IMR-90 (cell line): Measurements from ENCODE around the gene ELAVL1. TPM values are rescaled to one million over a fixed set of nuclear protein-coding genes. Genes with fewer than 3 reads are reported as not detected.
A peak's percentile ranks its signal among the peaks of the same experiment; 100 is the strongest.

ENCODE experiments used
- ATAC-seq: fragments of 200-7000 bp; cut with Tn5 transposase; 2 replicates; pipeline ENCODE4 v1.9.1; 2020; ENCODE audit warnings: low read depth, mild to moderate bottlenecking, moderate library complexity
- BruUV-seq: library from RNA; stranded (reverse); fragments of 400-500 nt; replicated peaks from 2 replicates; lab custom pipeline; 2021; lab: Mats Ljungman, UMichigan
- CTCF ChIA-PET: fragments of 300-600 bp; formaldehyde crosslinking; extraction: SDS; loops from one replicate; lab custom pipeline; 2021; ENCODE audit warnings: antibody characterized with exemption; lab: Yijun Ruan, JAX
- POLR2A ChIA-PET: fragments of 300-600 bp; sonication (Branson Sonifier 250); formaldehyde crosslinking; loops from one replicate; lab custom pipeline; 2022; ENCODE audit warnings: antibody characterized with exemption; ENCODE audit not compliant: unreplicated experiment; lab: Charles Lee
- DNase-seq: peaks from one replicate; pipeline ENCODE4 v3.0.0; 2013
- H2AFZ ChIP-seq: replicated peaks from 2 replicates; pipeline ENCODE3; 2013; ENCODE audit warnings: low read length, mild to moderate bottlenecking; ENCODE audit not compliant: poor library complexity
- H2AK5ac ChIP-seq: 2 replicates; pipeline ENCODE4 v1.6.1; 2013; ENCODE audit warnings: low read depth, low read length, inconsistent platforms
- H2AK9ac ChIP-seq: replicated peaks from 2 replicates; pipeline ENCODE3; 2013; ENCODE audit warnings: mild to moderate bottlenecking, low read depth, low read length, moderate library complexity; ENCODE audit not compliant: poor library complexity
- H2BK120ac ChIP-seq: 2 replicates; pipeline ENCODE4 v1.6.1; 2013; ENCODE audit warnings: low read depth, low read length, inconsistent platforms
- H2BK15ac ChIP-seq: 3 replicates; pipeline ENCODE4 v1.6.1; 2013; ENCODE audit warnings: low read depth, low read length, inconsistent platforms
- H2BK20ac ChIP-seq: 2 replicates; pipeline ENCODE4 v1.6.1; 2013; ENCODE audit warnings: low read depth, mild to moderate bottlenecking, inconsistent platforms, low read length, moderate library complexity
- H2BK5ac ChIP-seq: 2 replicates; pipeline ENCODE4 v1.6.1; 2013; ENCODE audit warnings: mild to moderate bottlenecking, low read depth, low read length, inconsistent platforms; ENCODE audit not compliant: poor library complexity, severe bottlenecking
- H3K14ac ChIP-seq: replicated peaks from 2 replicates; pipeline ENCODE4 v1.6.1; 2013; ENCODE audit warnings: low read depth, low read length, inconsistent platforms
- H3K18ac ChIP-seq: 2 replicates; pipeline ENCODE4 v1.6.1; 2013; ENCODE audit warnings: low read depth, low read length, control low read depth
- H3K23ac ChIP-seq: 2 replicates; pipeline ENCODE4 v1.6.1; 2013; ENCODE audit warnings: low read depth, low read length, inconsistent platforms
- H3K27ac ChIP-seq: 2 replicates; pipeline ENCODE4 v1.5.1; 2013; ENCODE audit warnings: mild to moderate bottlenecking, control low read depth, low read length; ENCODE audit not compliant: insufficient read depth
- H3K27me3 ChIP-seq: 2 replicates; pipeline ENCODE4 v1.6.1; 2013; ENCODE audit warnings: low read length; ENCODE audit not compliant: control insufficient read depth, insufficient read depth
- H3K36me3 ChIP-seq: 2 replicates; pipeline ENCODE4 v1.6.1; 2013; ENCODE audit warnings: low read length, mixed read lengths; ENCODE audit not compliant: control insufficient read depth, insufficient read depth
- H3K4ac ChIP-seq: 2 replicates; pipeline ENCODE4 v1.6.1; 2013; ENCODE audit warnings: low read depth, low read length, inconsistent platforms
- H3K4me1 ChIP-seq: 2 replicates; pipeline ENCODE4 v1.6.1; 2013; ENCODE audit warnings: low read length, mixed read lengths; ENCODE audit not compliant: control insufficient read depth, insufficient read depth
- H3K4me2 ChIP-seq: 2 replicates; pipeline ENCODE4 v1.6.1; 2013; ENCODE audit warnings: low read depth, mild to moderate bottlenecking, control low read depth, low read length, moderate library complexity
- H3K4me3 ChIP-seq: 2 replicates; pipeline ENCODE4 v1.5.1; 2013; ENCODE audit warnings: low read depth, mild to moderate bottlenecking, control low read depth, low read length, moderate library complexity; ENCODE audit not compliant: insufficient read depth
- H3K56ac ChIP-seq: 2 replicates; pipeline ENCODE4 v1.6.1; 2013; ENCODE audit warnings: low read length, inconsistent platforms; ENCODE audit not compliant: insufficient read depth; ENCODE audit errors: extremely low read depth
- H3K79me1 ChIP-seq, 2 experiments: 2 replicates each; pipeline ENCODE4 v1.6.1; 2013; ENCODE audit warnings: low read length in 2 of 2, inconsistent platforms in 1 of 2, low read depth in 1 of 2
- H3K9ac ChIP-seq: 2 replicates; pipeline ENCODE4 v1.6.1; 2013; ENCODE audit warnings: low read depth, low read length, control low read depth
- H3K9me1 ChIP-seq: 2 replicates; pipeline ENCODE4 v1.6.1; 2013; ENCODE audit warnings: low read length, inconsistent platforms; ENCODE audit not compliant: insufficient read depth
- H3K9me3 ChIP-seq: 2 replicates; pipeline ENCODE4 v1.6.1; 2013; ENCODE audit warnings: low read length; ENCODE audit not compliant: control insufficient read depth, insufficient read depth
- H4K20me1 ChIP-seq: 2 replicates; pipeline ENCODE4 v1.6.1; 2013; ENCODE audit warnings: low read length, inconsistent platforms; ENCODE audit not compliant: insufficient read depth
- H4K5ac ChIP-seq: 2 replicates; pipeline ENCODE4 v1.6.1; 2013; ENCODE audit warnings: mild to moderate bottlenecking, low read depth, low read length, control low read depth
- H4K8ac ChIP-seq, 2 experiments: 2 replicates each; pipeline ENCODE4 v1.6.1; 2013; ENCODE audit warnings: low read depth in 2 of 2, low read length in 2 of 2, control low read depth in 1 of 2, inconsistent platforms in 1 of 2
- H4K91ac ChIP-seq: 2 replicates; pipeline ENCODE4 v1.6.1; 2013; ENCODE audit warnings: low read depth, low read length, inconsistent platforms; ENCODE audit not compliant: insufficient read depth
- BHLHE40 ChIP-seq: fragments of 150-350 bp; IDR thresholded peaks from 2 replicates; pipeline ENCODE4 v1.6.1; 2016; ENCODE audit warnings: mild to moderate bottlenecking, low read depth, low read length
- CHD1 ChIP-seq: IDR thresholded peaks from 2 replicates; pipeline ENCODE4 v1.6.1; 2012; ENCODE audit warnings: low read depth, low read length, improper control_type of control experiment
- CTCF ChIP-seq: conservative IDR thresholded peaks from 2 replicates; pipeline ENCODE4 v1.5.1; 2012; ENCODE audit warnings: mild to moderate bottlenecking, low read depth, low read length, improper control_type of control experiment
- ELK1 ChIP-seq: fragments of 150-350 bp; IDR thresholded peaks from 2 replicates; pipeline ENCODE4 v1.6.1; 2016; ENCODE audit warnings: low read depth, mild to moderate bottlenecking, low read length, moderate library complexity, borderline replicate concordance
- MAFK ChIP-seq: IDR thresholded peaks from 2 replicates; pipeline ENCODE4 v1.6.1; 2012; ENCODE audit warnings: low read depth, low read length, improper control_type of control experiment
- MAZ ChIP-seq: IDR thresholded peaks from 2 replicates; pipeline ENCODE4 v1.6.1; 2012; ENCODE audit warnings: low read depth, mild to moderate bottlenecking, low read length, improper control_type of control experiment, moderate library complexity, borderline replicate concordance
- RFX5 ChIP-seq: IDR thresholded peaks from 2 replicates; pipeline ENCODE4 v1.8.0; 2012; ENCODE audit warnings: low read depth, mild to moderate bottlenecking, low read length, moderate library complexity
- SMC3 ChIP-seq: fragments of 150-350 bp; IDR thresholded peaks from 2 replicates; pipeline ENCODE4 v1.6.1; 2016; ENCODE audit warnings: low read depth, mild to moderate bottlenecking, antibody characterized with exemption, low read length, moderate library complexity
- WGBS, 2 experiments: methylation state at CpG; one replicate each; pipeline versions ENCODE4 v1.1.5 to v1.1.7; 2013; ENCODE audit warnings: missing lambda C conversion rate in 2 of 2; ENCODE audit not compliant: insufficient read length in 1 of 2; ENCODE audit errors: extremely low coverage in 2 of 2; 5-methylcytosine and 5-hydroxymethylcytosine counted together
- dilution Hi-C: fragments of 300-500 bp; cut with HindIII; formaldehyde crosslinking; loops from one replicate; pipeline ENCODE4 v1.14.3; 2018; ENCODE audit warnings: low sequenced_read_pairs; ENCODE audit not compliant: unreplicated experiment
- in situ Hi-C: fragments of 300-500 bp; cut with MboI; formaldehyde crosslinking; loops from 3 replicates; pipeline ENCODE4 v1.14.3; 2019; ENCODE audit warnings: low sequenced_read_pairs, inconsistent platforms, mixed read lengths
- intact Hi-C: fragments of 100-400 bp; cut with micrococcal nuclease; formaldehyde crosslinking; loops from 2 replicates; pipeline ENCODE4 v1.10.0; 2022
- polyA plus RNA-seq, 3 experiments: library from polyadenylated mRNA; depleted of rRNA; stranded (reverse); fragments of >200 nt; gene quantifications; 2 replicates each; pipeline ENCODE4 v1.2.3, GENCODE V29; 2012; ENCODE audit warnings: low replicate concordance in 1 of 3
- total RNA-seq: library from RNA; depleted of rRNA; stranded (reverse); fragments of >200 nt; gene quantifications from 2 replicates; pipeline ENCODE4 v1.2.3, GENCODE V29; 2012

ELAVL1 gene
- total and polyA plus RNA-seq, 2 of the 4 experiments (the other 2 are of a cell fraction), result 55.6 to 59.0 TPM

- H3K4me1 ChIP-seq, result no peaks in the 10 kb centered on the region
- H3K23ac ChIP-seq, result no peak overlapping the region
- H3K79me1 ChIP-seq, result peaks cover 3 to 7% of the 10 kb centered on the region in 2 experiments; a peak in 2 of 4 replicates
- in situ Hi-C loops (no loop called here), dilution Hi-C loops (no loop called here), intact Hi-C loops (no loop called here)
- no peak overlapping the region for H2BK20ac ChIP-seq
- H2BK5ac ChIP-seq, result no peak overlapping the region
- no peaks in the 10 kb centered on the region for H3K9me3 ChIP-seq
- DNase-seq (no peak), ATAC-seq (no peak)
- H2AK5ac ChIP-seq, result no peak overlapping the region
- H2AK9ac ChIP-seq, result no peak overlapping the region
- H3K14ac ChIP-seq, result no peak overlapping the region
- H3K4me3 ChIP-seq, result no peak overlapping the region
- H3K18ac ChIP-seq, result no peak overlapping the region
- no peak overlapping the region for H3K4ac ChIP-seq
- H3K27ac ChIP-seq, result no peak overlapping the region
- peaks cover 7% of the 10 kb centered on the region; the same call in 1 of the 2 replicates for H4K20me1 ChIP-seq
- no peak overlapping the region for H3K56ac ChIP-seq
- peaks cover 56% of the 10 kb centered on the region for H3K36me3 ChIP-seq
- no peak overlapping the region for H4K5ac ChIP-seq
- H2BK120ac ChIP-seq, result no peak overlapping the region
- CTCF ChIA-PET, result no interaction called here
- H4K8ac ChIP-seq, result no peak overlapping the region
- H3K9me1 ChIP-seq, result no peaks in the 10 kb centered on the region
- H3K4me2 ChIP-seq, result no peak overlapping the region
- POLR2A ChIA-PET, result no interaction called here
- BruUV-seq, result TSS peak; percentile 68
- no peak overlapping the region for H3K9ac ChIP-seq
- TF ChIP-seq ELK1 (no peak), MAFK (peak; percentile 92), CHD1 (no peak), SMC3 (no peak), BHLHE40 (no peak), MAZ (no peak), CTCF (no peak), RFX5 (no peak)
- 80% methylated on average over 5 of the region's 22 CpGs; no CpG with 5 or more reads in 1 of the 2 experiments for WGBS, 2 experiments
- H2AFZ ChIP-seq, result no peak overlapping the region
- H3K27me3 ChIP-seq, result no peaks in the 10 kb centered on the region
- H2BK15ac ChIP-seq, result no peak overlapping the region
- H4K91ac ChIP-seq, result no peak overlapping the region
These were observed 42.7 kb downstream of the ELAVL1 start for GRCh38 chr19:7962644-7963268.
